Measurements from ENCODE around the gene TRPV5.

Gene TRPV5

GRCh38 chr7:142940966-142941535 is 7.5 kb upstream of the TRPV5 start:
- no peak for DNase-seq (ENCODE audit: low read depth in 1 of 2, low spot score in 1 of 2)

GRCh38 chr7:142939226-142939910 is 5.8 kb upstream of the TRPV5 start, which contains the start of gene LLCFC1:
LLCFC1 (plus strand) TSS chr7:142939484; CDS start chr7:142939622, 138 bp downstream.
- DNase-seq (ENCODE audit: low read depth in 1 of 2, low spot score in 1 of 2) = no peak

GRCh38 chr7:142938611-142939010 is 5.1 kb upstream of the TRPV5 start:
- DNase-seq (ENCODE audit: low read depth in 1 of 2, low spot score in 1 of 2) = no peak

- DNase-seq (ENCODE audit: low read depth in 1 of 2, low spot score in 1 of 2) = no peak
Measured at GRCh38 chr7:142935941-142936565, 2.5 kb upstream of the TRPV5 start.

- no peak for DNase-seq (ENCODE audit: low read depth in 1 of 2, low spot score in 1 of 2)
Measured at GRCh38 chr7:142934056-142934455, 510 bp upstream of the TRPV5 start.

- no peak for DNase-seq (ENCODE audit: low read depth in 1 of 2, low spot score in 1 of 2)
Measured at GRCh38 chr7:142933092-142933475, 462 bp downstream of the TRPV5 start.

- no peak for DNase-seq (ENCODE audit: low read depth in 1 of 2, low spot score in 1 of 2)
Measured at GRCh38 chr7:142932386-142933091, 1.0 kb downstream of the TRPV5 start.

GRCh38 chr7:142930126-142930730 is 3.3 kb downstream of the TRPV5 start:
- DNase-seq (ENCODE audit: low read depth in 1 of 2, low spot score in 1 of 2) = no peak

GRCh38 chr7:142927949-142928348 is 5.6 kb downstream of the TRPV5 start:
- DNase-seq (ENCODE audit: low read depth in 1 of 2, low spot score in 1 of 2) = no peak

GRCh38 chr7:142927085-142927745 is 6.3 kb downstream of the TRPV5 start:
- DNase-seq (ENCODE audit: low read depth in 1 of 2, low spot score in 1 of 2) = no peak

GRCh38 chr7:142925413-142925812 is 8.1 kb downstream of the TRPV5 start:
- no peak for DNase-seq (ENCODE audit: low read depth in 1 of 2, low spot score in 1 of 2)

GRCh38 chr7:142923391-142923790 is 10.2 kb downstream of the TRPV5 start:
- DNase-seq (ENCODE audit: low read depth in 1 of 2, low spot score in 1 of 2) = no peak

GRCh38 chr7:142919656-142920055 is 13.9 kb downstream of the TRPV5 start:
- DNase-seq (ENCODE audit: low read depth in 1 of 2, low spot score in 1 of 2) = no peak

GRCh38 chr7:142918901-142919300 is 14.6 kb downstream of the TRPV5 start:
- no peak for DNase-seq (ENCODE audit: low read depth in 1 of 2, low spot score in 1 of 2)

- DNase-seq (ENCODE audit: low read depth in 1 of 2, low spot score in 1 of 2) = no peak
Measured at GRCh38 chr7:142917447-142917846, 16.1 kb downstream of the TRPV5 start.

GRCh38 chr7:142916508-142916907 is 17.0 kb downstream of the TRPV5 start:
- DNase-seq (ENCODE audit: low read depth in 1 of 2, low spot score in 1 of 2) = no peak

- no peak for DNase-seq (ENCODE audit: low read depth in 1 of 2, low spot score in 1 of 2)
Measured at GRCh38 chr7:142915315-142915714, 18.2 kb downstream of the TRPV5 start.

GRCh38 chr7:142914121-142914520 is 19.4 kb downstream of the TRPV5 start:
- no peak for DNase-seq (ENCODE audit: low read depth in 1 of 2, low spot score in 1 of 2)

- DNase-seq (ENCODE audit: low read depth in 1 of 2, low spot score in 1 of 2) = no peak
Measured at GRCh38 chr7:142913566-142913965, 20.0 kb downstream of the TRPV5 start.

GRCh38 chr7:142913051-142913450 is 20.5 kb downstream of the TRPV5 start:
- DNase-seq (ENCODE audit: low read depth in 1 of 2, low spot score in 1 of 2) = no peak

GRCh38 chr7:142910481-142910880 is 23.1 kb downstream of the TRPV5 start:
- DNase-seq (ENCODE audit: low read depth in 1 of 2, low spot score in 1 of 2) = no peak

Data from activated T-helper 1 cell treated with anti-CD3 and anti-CD28 coated beads, Interleukin-2, amount 50 U/mL, for 16 hours (primary cell).